Hepatocyte (in vitro differentiated cells): ENCODE measurements around the gene EEF1AKMT1. TPM values are rescaled to one million over a fixed set of nuclear protein-coding genes. Genes with fewer than 3 reads are reported as not detected.
A peak's percentile ranks its signal among the peaks of the same experiment; 100 is the strongest.

Experiments
- DNase-seq: peaks from one replicate; pipeline ENCODE4 v3.0.0-alpha.2; 2016; ENCODE audit warnings: low spot score
- H2AFZ ChIP-seq: fragments of 200-600 bp; sonication (generic); 2 replicates; pipeline ENCODE4 v1.6.0; 2016; ENCODE audit warnings: antibody characterized with exemption, mild to moderate bottlenecking
- H3K27ac ChIP-seq: fragments of 200-600 bp; sonication (generic); 2 replicates; pipeline ENCODE4 v1.5.1; 2016; ENCODE audit warnings: mild to moderate bottlenecking
- H3K27me3 ChIP-seq: fragments of 200-600 bp; sonication (generic); 2 replicates; pipeline ENCODE4 v1.6.1; 2016
- H3K36me3 ChIP-seq: fragments of 200-600 bp; sonication (generic); replicated peaks from 2 replicates; pipeline ENCODE4 v1.5.1; 2016; ENCODE audit warnings: low read depth; ENCODE audit not compliant: insufficient read depth
- H3K4me1 ChIP-seq: fragments of 200-600 bp; sonication (generic); 2 replicates; pipeline ENCODE4 v1.5.1; 2016; ENCODE audit warnings: mild to moderate bottlenecking, moderate library complexity; ENCODE audit not compliant: insufficient read depth
- H3K4me2 ChIP-seq: fragments of 200-600 bp; sonication (generic); 2 replicates; pipeline ENCODE4 v1.6.0; 2016
- H3K4me3 ChIP-seq: fragments of 200-600 bp; sonication (generic); 2 replicates; pipeline ENCODE4 v1.5.1; 2016; ENCODE audit warnings: mild to moderate bottlenecking
- H3K79me2 ChIP-seq: fragments of 200-600 bp; sonication (generic); 2 replicates; pipeline ENCODE4 v1.6.0; 2017; ENCODE audit warnings: mild to moderate bottlenecking
- H3K9me2 ChIP-seq: fragments of 200-600 bp; sonication (generic); replicated peaks from 2 replicates; pipeline ENCODE4 v1.6.0; 2017; ENCODE audit warnings: mild to moderate bottlenecking; ENCODE audit not compliant: insufficient read depth
- H3K9me3 ChIP-seq: fragments of 200-600 bp; sonication (generic); 2 replicates; pipeline ENCODE4 v1.5.1; 2016; ENCODE audit warnings: low read depth, mild to moderate bottlenecking
- H4K20me1 ChIP-seq: fragments of 200-600 bp; sonication (generic); 2 replicates; pipeline ENCODE4 v1.6.0; 2016; ENCODE audit warnings: mild to moderate bottlenecking; ENCODE audit not compliant: insufficient read depth, poor library complexity, severe bottlenecking
- CTCF ChIP-seq: fragments of 200-600 bp; sonication (generic); IDR thresholded peaks from 2 replicates; pipeline ENCODE4 v1.5.1; 2016; ENCODE audit warnings: antibody characterized with exemption, mild to moderate bottlenecking; ENCODE audit not compliant: poor library complexity
- EZH2 ChIP-seq: fragments of 200-600 bp; sonication (generic); IDR thresholded peaks from 2 replicates; pipeline ENCODE4 v1.6.1; 2016; ENCODE audit warnings: antibody characterized with exemption, mild to moderate bottlenecking, borderline replicate concordance
- EZH2phosphoT487 ChIP-seq: fragments of 200-600 bp; sonication (generic); IDR thresholded peaks from one replicate; pipeline ENCODE4 v1.6.1; 2018; ENCODE audit warnings: antibody characterized with exemption, mild to moderate bottlenecking, low read depth, moderate library complexity; ENCODE audit not compliant: unreplicated experiment, severe bottlenecking
- WGBS: methylation state at CpG from one replicate; pipeline ENCODE4 v1.1.6; 2016; ENCODE audit warnings: low lambda C conversion rate; ENCODE audit errors: missing lambda C conversion rate; 5-methylcytosine and 5-hydroxymethylcytosine counted together
- polyA plus RNA-seq: library from polyadenylated mRNA; unstranded; fragments of >200 nt; fragmentation: Nextera tagmentation; extraction: Ambion mirVana; gene quantifications from 2 replicates; pipeline ENCODE4 v1.2.1, GENCODE V29; 2016
- total RNA-seq: library from RNA; depleted of rRNA; stranded (reverse); fragments of >200 nt; gene quantifications from 2 replicates; pipeline ENCODE4 v1.2.3, GENCODE V29; 2014

Gene EEF1AKMT1
- total and polyA plus RNA-seq, 2 experiments from 2014 or later: 9.2 to 13.6 TPM

GRCh38 chr13:20704459-20705069 is 69.2 kb downstream of the EEF1AKMT1 start:
- Histone ChIP-seq H3K9me3 (no peaks in the 10 kb centered on the region), H3K27me3 (no peaks in the 10 kb centered on the region), H3K27ac (no peak overlapping the region), H3K36me3 (no peaks in the 10 kb centered on the region), H3K4me1 (peaks cover 13% of the 10 kb centered on the region), H3K4me3 (no peak overlapping the region), H4K20me1 (no peaks in the 10 kb centered on the region), H3K79me2 (no peaks in the 10 kb centered on the region), H2AFZ (no peak overlapping the region), H3K4me2 (peak overlapping the region; percentile 73), H3K9me2 (no peaks in the 10 kb centered on the region)
- WGBS: 48% methylated on average over 10 of the region's 20 CpGs
- DNase-seq: no peak
- TF ChIP-seq EZH2phosphoT487 (no peak), EZH2 (no peak), CTCF (no peak)

- no peak overlapping the region for H3K4me3 ChIP-seq
- 2% methylated on average over 9 of the region's 98 CpGs for WGBS
- no peaks in the 10 kb centered on the region for H3K27me3 ChIP-seq
- H4K20me1 ChIP-seq: no peaks in the 10 kb centered on the region
- H3K9me3 ChIP-seq: no peaks in the 10 kb centered on the region
- no peaks in the 10 kb centered on the region for H3K79me2 ChIP-seq
- peak; percentile 94 for DNase-seq
- H3K4me2 ChIP-seq: peak overlapping the region; percentile 73
- no peaks in the 10 kb centered on the region for H3K9me2 ChIP-seq
- no peak overlapping the region for H3K27ac ChIP-seq
- H2AFZ ChIP-seq: no peak overlapping the region
- no peaks in the 10 kb centered on the region for H3K36me3 ChIP-seq
- H3K4me1 ChIP-seq: peaks cover 13% of the 10 kb centered on the region
- TF ChIP-seq EZH2 (no peak), EZH2phosphoT487 (no peak), CTCF (peak; percentile 55)
Observed at GRCh38 chr13:20703780-20704458, 69.8 kb downstream of the EEF1AKMT1 start.

- peaks cover 13% of the 10 kb centered on the region for H3K4me1 ChIP-seq
- H3K4me3 ChIP-seq: peak within 1 kb of the TSS; percentile 98
- no peaks in the 10 kb centered on the region for H4K20me1 ChIP-seq
- peak within 1 kb of the TSS; percentile 95 for H3K4me2 ChIP-seq
- H3K9me3 ChIP-seq: no peaks in the 10 kb centered on the region
- H3K36me3 ChIP-seq: no peaks in the 10 kb centered on the region
- H3K79me2 ChIP-seq: no peaks in the 10 kb centered on the region
- DNase-seq: peak; percentile 65
- H3K27ac ChIP-seq: peak within 1 kb of the TSS; percentile 77
- WGBS: 2% methylated on average over 53 of the region's 94 CpGs
- no peaks in the 10 kb centered on the region for H3K9me2 ChIP-seq
- TF ChIP-seq CTCF (peak; percentile 5), EZH2phosphoT487 (no peak)
- H2AFZ ChIP-seq: peak within 1 kb of the TSS; percentile 98
- no peaks in the 10 kb centered on the region for H3K27me3 ChIP-seq
Observed at GRCh38 chr13:20702915-20703779, 70.6 kb downstream of the EEF1AKMT1 start, which contains the start of gene IL17D. Gene IL17D (plus strand): TSS chr13:20703699. CDS start chr13:20704002, 303 bp downstream.
